Duodenal mucosa (tissue), 2 donors: ENCODE data around the gene ECE1.

Experiments used
- H3K27ac ChIP-seq: one replicate; pipeline ENCODE4 v1.7.0; 2013; ENCODE audit warnings: low read depth, low read length
- H3K27me3 ChIP-seq, 2 donors: one replicate each; pipeline ENCODE4 v1.7.0; 2013; ENCODE audit warnings: low read length in 2 of 2, control low read depth in 1 of 2; ENCODE audit not compliant: insufficient read depth in 2 of 2, control insufficient read depth in 1 of 2
- H3K36me3 ChIP-seq, 2 donors: one replicate each; pipeline ENCODE4 v1.7.0; 2013; ENCODE audit warnings: low read length in 2 of 2, control low read depth in 1 of 2; ENCODE audit not compliant: insufficient read depth in 2 of 2, control insufficient read depth in 1 of 2
- H3K4me1 ChIP-seq, 2 donors: one replicate each; pipeline ENCODE4 v1.7.0; 2013; ENCODE audit warnings: low read length in 2 of 2, control low read depth in 1 of 2; ENCODE audit not compliant: insufficient read depth in 2 of 2, control insufficient read depth in 1 of 2
- H3K4me3 ChIP-seq, 2 donors: one replicate each; pipeline ENCODE4 v1.7.0; 2013; ENCODE audit warnings: low read length in 2 of 2, low read depth in 1 of 2
- H3K9ac ChIP-seq, 2 donors: one replicate each; pipeline ENCODE4 v1.7.0; 2013; ENCODE audit warnings: low read length in 2 of 2, low read depth in 1 of 2
- H3K9me3 ChIP-seq, 2 donors: one replicate each; pipeline ENCODE4 v1.7.0; 2013; ENCODE audit warnings: low read length in 2 of 2, control low read depth in 1 of 2; ENCODE audit not compliant: control insufficient read depth in 1 of 2

ECE1 gene

GRCh38 chr1:21325231-21325718 lies 35.0 kb upstream of the ECE1 start:
- H3K36me3 ChIP-seq = no peaks in the 10 kb centered on the region
- H3K9me3 ChIP-seq = no peaks in the 10 kb centered on the region
- peak overlapping the region; percentile 18 to 37 for H3K4me3 ChIP-seq
- peaks cover 52 to 56% of the 10 kb centered on the region in 2 donors for H3K4me1 ChIP-seq
- H3K27ac ChIP-seq = peak overlapping the region; percentile 86
- H3K27me3 ChIP-seq = no peaks in the 10 kb centered on the region
- H3K9ac ChIP-seq = peak overlapping the region in 1 of 2 donors; percentile 54

- H3K27me3 ChIP-seq = no peaks in the 10 kb centered on the region
- peak overlapping the region; percentile 18 to 37 for H3K4me3 ChIP-seq
- peak overlapping the region; percentile 54 to 61 for H3K9ac ChIP-seq
- peaks cover 47 to 51% of the 10 kb centered on the region in 2 donors for H3K4me1 ChIP-seq
- peak overlapping the region; percentile 86 for H3K27ac ChIP-seq
- no peaks in the 10 kb centered on the region for H3K36me3 ChIP-seq
- H3K9me3 ChIP-seq = no peaks in the 10 kb centered on the region
These were observed 34.3 kb upstream of the ECE1 start for GRCh38 chr1:21324368-21325141.

GRCh38 chr1:21323091-21323490 lies 32.8 kb upstream of the ECE1 start:
- no peaks in the 10 kb centered on the region for H3K9me3 ChIP-seq
- H3K27ac ChIP-seq = no peak overlapping the region
- H3K4me1 ChIP-seq = peaks cover 38 to 50% of the 10 kb centered on the region in 2 donors
- H3K27me3 ChIP-seq = no peaks in the 10 kb centered on the region
- H3K9ac ChIP-seq = no peak overlapping the region
- no peak overlapping the region for H3K4me3 ChIP-seq
- no peaks in the 10 kb centered on the region for H3K36me3 ChIP-seq

GRCh38 chr1:21322681-21323016 lies 32.4 kb upstream of the ECE1 start:
- Histone ChIP-seq H3K4me3 (no peak overlapping the region), H3K9me3 (no peaks in the 10 kb centered on the region), H3K27me3 (no peaks in the 10 kb centered on the region), H3K36me3 (no peaks in the 10 kb centered on the region), H3K4me1 (peaks cover 38 to 45% of the 10 kb centered on the region in 2 donors), H3K9ac (peak overlapping the region in 1 of 2 donors; percentile 2), H3K27ac (no peak overlapping the region)

- Histone ChIP-seq H3K4me1 (peaks cover 38 to 44% of the 10 kb centered on the region in 2 donors), H3K36me3 (no peaks in the 10 kb centered on the region), H3K9ac (peak overlapping the region in 1 of 2 donors; percentile 2)
These were observed 31.9 kb upstream of the ECE1 start for GRCh38 chr1:21321963-21322680.

GRCh38 chr1:21320410-21321108 lies 30.3 kb upstream of the ECE1 start:
- Histone ChIP-seq H3K9ac (no peak overlapping the region), H3K9me3 (no peaks in the 10 kb centered on the region), H3K4me1 (peaks cover 27 to 39% of the 10 kb centered on the region in 2 donors), H3K27ac (no peak overlapping the region), H3K4me3 (no peak overlapping the region), H3K36me3 (no peaks in the 10 kb centered on the region), H3K27me3 (no peaks in the 10 kb centered on the region)

More at GRCh38 chr1:21321963-21322680, 31.9 kb upstream of the ECE1 start:
- no peak overlapping the region for H3K27ac ChIP-seq
- H3K27me3 ChIP-seq = no peaks in the 10 kb centered on the region
- H3K4me3 ChIP-seq = no peak overlapping the region
- no peaks in the 10 kb centered on the region for H3K9me3 ChIP-seq

- no peak overlapping the region for H3K4me3 ChIP-seq
- H3K9me3 ChIP-seq = no peaks in the 10 kb centered on the region
- no peaks in the 10 kb centered on the region for H3K36me3 ChIP-seq
- H3K4me1 ChIP-seq = peaks cover 19 to 31% of the 10 kb centered on the region in 2 donors
- H3K27ac ChIP-seq = peak overlapping the region; percentile 22
- no peak overlapping the region for H3K9ac ChIP-seq
- H3K27me3 ChIP-seq = no peaks in the 10 kb centered on the region
These were observed 29.5 kb upstream of the ECE1 start for GRCh38 chr1:21319447-21320407.

- Histone ChIP-seq H3K36me3 (no peaks in the 10 kb centered on the region), H3K4me3 (no peak overlapping the region), H3K27me3 (no peaks in the 10 kb centered on the region), H3K27ac (peak overlapping the region; percentile 16), H3K4me1 (peaks cover 11 to 22% of the 10 kb centered on the region in 2 donors), H3K9ac (no peak overlapping the region), H3K9me3 (no peaks in the 10 kb centered on the region)
These were observed 28.5 kb upstream of the ECE1 start for GRCh38 chr1:21318714-21319159.

GRCh38 chr1:21318057-21318713 lies 27.9 kb upstream of the ECE1 start:
- peaks cover 13 to 19% of the 10 kb centered on the region in 2 donors for H3K4me1 ChIP-seq
- no peaks in the 10 kb centered on the region for H3K9me3 ChIP-seq
- peak overlapping the region; percentile 16 for H3K27ac ChIP-seq
- H3K27me3 ChIP-seq = no peaks in the 10 kb centered on the region
- H3K4me3 ChIP-seq = no peak overlapping the region
- no peaks in the 10 kb centered on the region for H3K36me3 ChIP-seq
- H3K9ac ChIP-seq = no peak overlapping the region
